Forelimb muscle (tissue), 1 donor: ENCODE measurements around the gene AFG1L. TPM values are rescaled to one million over a fixed set of nuclear protein-coding genes. Genes with fewer than 3 reads are reported as not detected.
"Not testable (repeated sequence)": the region's sequence is repeated elsewhere in the genome, so short reads cannot be mapped to it uniquely, and the experiment has no call there.

Source experiments
- DNase-seq: peaks from one replicate; pipeline ENCODE4 v3.0.0-alpha.2; 2013; ENCODE audit warnings: low read depth
- polyA plus RNA-seq: library from polyadenylated mRNA; unstranded; fragments of 120-200 nt; gene quantifications from one replicate; pipeline ENCODE4 v1.2.1, GENCODE V29; 2013; ENCODE audit not compliant: insufficient read length

AFG1L gene
- polyA plus RNA-seq, 1 donor = 6.4 TPM

- not testable (repeated sequence) for DNase-seq
These were observed 121.4 kb downstream of the AFG1L start for GRCh38 chr6:108416047-108416833.

- DNase-seq = no peak
These were observed 122.2 kb downstream of the AFG1L start for GRCh38 chr6:108417027-108417426.

GRCh38 chr6:108419474-108419873 lies 124.6 kb downstream of the AFG1L start:
- DNase-seq = no peak

- no peak for DNase-seq
These were observed 125.2 kb downstream of the AFG1L start for GRCh38 chr6:108419934-108420609.

GRCh38 chr6:108421366-108421765 lies 126.5 kb downstream of the AFG1L start:
- DNase-seq = no peak

- no peak for DNase-seq
These were observed 129.3 kb downstream of the AFG1L start for GRCh38 chr6:108423982-108424705.

- DNase-seq = no peak
These were observed 130.6 kb downstream of the AFG1L start for GRCh38 chr6:108425428-108425827.

GRCh38 chr6:108432143-108432542 lies 137.3 kb downstream of the AFG1L start:
- DNase-seq = no peak

GRCh38 chr6:108432792-108433191 lies 137.9 kb downstream of the AFG1L start:
- DNase-seq = no peak

- DNase-seq = no peak
These were observed 139.4 kb downstream of the AFG1L start for GRCh38 chr6:108434222-108434621.

- no peak for DNase-seq
These were observed 140.5 kb downstream of the AFG1L start for GRCh38 chr6:108435391-108435790.

GRCh38 chr6:108436771-108437170 lies 141.9 kb downstream of the AFG1L start:
- no peak for DNase-seq

GRCh38 chr6:108437821-108438220 lies 143.0 kb downstream of the AFG1L start:
- DNase-seq = no peak

- no peak for DNase-seq
These were observed 144.1 kb downstream of the AFG1L start for GRCh38 chr6:108438918-108439317.

GRCh38 chr6:108441141-108441540 lies 146.3 kb downstream of the AFG1L start:
- no peak for DNase-seq

GRCh38 chr6:108442770-108443520 lies 148.1 kb downstream of the AFG1L start:
- DNase-seq = no peak

GRCh38 chr6:108446629-108447150 lies 151.8 kb downstream of the AFG1L start:
- no peak for DNase-seq

GRCh38 chr6:108448481-108448880 lies 153.6 kb downstream of the AFG1L start:
- DNase-seq = no peak

- not testable (repeated sequence) for DNase-seq
These were observed 154.9 kb downstream of the AFG1L start for GRCh38 chr6:108449717-108450116.

GRCh38 chr6:108451816-108452215 lies 157.0 kb downstream of the AFG1L start:
- no peak for DNase-seq

GRCh38 chr6:108452711-108453195 lies 157.9 kb downstream of the AFG1L start:
- DNase-seq = peak; percentile 54
